PC-9 (cell line): ENCODE results near the gene ZNF512B.

ENCODE experiments used
- EZH2 ChIP-seq: fragments of 200-600 bp; sonication (generic); IDR thresholded peaks from 2 replicates; pipeline ENCODE4 v1.8.0; 2017; ENCODE audit warnings: antibody characterized with exemption, low read depth
- TF ChIP-seq, protein P1 (sequence below): fragments of 200-600 bp; sonication (generic); conservative IDR thresholded peaks from 2 replicates; pipeline ENCODE4 v1.6.1; 2017; ENCODE audit warnings: mixed run types, antibody characterized with exemption, mild to moderate bottlenecking, moderate library complexity

DNA sequence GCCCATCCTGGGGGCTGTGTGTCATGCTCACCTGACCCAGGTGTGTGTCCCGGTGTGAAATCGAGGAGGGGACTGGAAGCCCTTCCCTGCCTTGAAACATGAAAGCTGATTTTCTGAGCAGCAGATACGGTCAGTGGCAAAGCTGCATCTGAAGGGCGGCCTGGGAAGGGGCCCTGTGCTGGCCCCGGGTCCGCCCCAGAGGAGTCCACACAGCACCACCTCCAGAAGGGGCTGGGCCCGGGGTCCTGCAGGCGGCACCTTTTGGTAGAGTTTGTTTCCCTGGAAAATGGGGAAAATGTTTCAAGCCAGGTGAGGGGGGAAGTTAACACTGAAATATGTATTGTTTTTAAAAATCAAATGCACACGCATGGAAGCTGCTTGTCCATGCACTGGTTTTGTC, 34.3 kb downstream of the ZNF512B start:
- TF ChIP-seq, protein P1, sequence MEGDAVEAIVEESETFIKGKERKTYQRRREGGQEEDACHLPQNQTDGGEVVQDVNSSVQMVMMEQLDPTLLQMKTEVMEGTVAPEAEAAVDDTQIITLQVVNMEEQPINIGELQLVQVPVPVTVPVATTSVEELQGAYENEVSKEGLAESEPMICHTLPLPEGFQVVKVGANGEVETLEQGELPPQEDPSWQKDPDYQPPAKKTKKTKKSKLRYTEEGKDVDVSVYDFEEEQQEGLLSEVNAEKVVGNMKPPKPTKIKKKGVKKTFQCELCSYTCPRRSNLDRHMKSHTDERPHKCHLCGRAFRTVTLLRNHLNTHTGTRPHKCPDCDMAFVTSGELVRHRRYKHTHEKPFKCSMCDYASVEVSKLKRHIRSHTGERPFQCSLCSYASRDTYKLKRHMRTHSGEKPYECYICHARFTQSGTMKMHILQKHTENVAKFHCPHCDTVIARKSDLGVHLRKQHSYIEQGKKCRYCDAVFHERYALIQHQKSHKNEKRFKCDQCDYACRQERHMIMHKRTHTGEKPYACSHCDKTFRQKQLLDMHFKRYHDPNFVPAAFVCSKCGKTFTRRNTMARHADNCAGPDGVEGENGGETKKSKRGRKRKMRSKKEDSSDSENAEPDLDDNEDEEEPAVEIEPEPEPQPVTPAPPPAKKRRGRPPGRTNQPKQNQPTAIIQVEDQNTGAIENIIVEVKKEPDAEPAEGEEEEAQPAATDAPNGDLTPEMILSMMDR = no peak
- TF ChIP-seq EZH2 = no peak
